ENCODE measurements around the gene NR5A2.

NR5A2 gene

DNA sequence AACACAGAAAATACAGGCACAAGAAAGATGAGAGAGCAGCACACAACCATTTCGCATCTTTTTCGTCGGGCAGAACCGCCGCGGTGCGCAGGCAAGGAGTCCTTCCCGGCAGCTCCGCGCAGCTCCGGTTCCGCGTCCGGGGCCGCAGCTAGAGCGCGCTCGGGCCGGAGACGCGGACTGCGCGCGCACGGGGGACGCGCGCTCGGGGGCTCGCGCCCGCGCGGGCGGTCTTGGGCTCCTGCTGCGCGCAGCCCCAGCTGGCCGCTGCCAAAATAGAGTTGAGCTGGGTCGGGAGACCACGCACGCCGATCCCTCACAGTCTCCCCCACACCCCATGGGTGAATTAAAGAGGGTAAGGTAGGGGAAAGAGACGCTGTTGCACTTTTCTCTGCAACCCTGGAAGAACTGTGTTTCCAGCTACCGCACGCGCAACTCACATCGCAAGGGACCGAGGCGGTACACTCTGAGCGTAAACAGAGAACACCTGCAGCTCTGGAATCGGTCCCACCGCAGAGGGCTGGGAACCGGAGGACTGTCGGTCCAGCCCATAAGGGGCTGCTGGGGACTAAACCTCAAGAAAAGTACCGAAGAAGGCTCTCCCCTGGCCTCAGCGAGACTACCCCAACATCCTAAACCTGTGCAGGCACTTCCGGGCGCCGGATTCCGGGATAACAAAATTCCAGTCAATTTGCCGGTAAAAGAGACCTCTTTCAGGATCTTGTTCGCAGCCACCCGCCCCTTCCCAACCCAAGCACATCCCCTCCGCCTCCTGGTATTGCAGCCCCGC is 1.7 kb downstream of the NR5A2 start:
- H3K9me3 Mint-ChIP-seq, result no peaks in the 10 kb centered on the region
- no peaks in the 10 kb centered on the region for H3K4me1 Mint-ChIP-seq (ENCODE audit: low read depth)
- no peaks in the 10 kb centered on the region for H3K36me3 Mint-ChIP-seq (ENCODE audit: low read depth)
- H3K27ac Mint-ChIP-seq, result no peak overlapping the region
- peak overlapping the region; percentile 65 for H3K4me3 Mint-ChIP-seq
- intact Hi-C loops (cut with micrococcal nuclease), result no loop called here
- peaks cover 67% of the 10 kb centered on the region for H3K27me3 Mint-ChIP-seq

DNA sequence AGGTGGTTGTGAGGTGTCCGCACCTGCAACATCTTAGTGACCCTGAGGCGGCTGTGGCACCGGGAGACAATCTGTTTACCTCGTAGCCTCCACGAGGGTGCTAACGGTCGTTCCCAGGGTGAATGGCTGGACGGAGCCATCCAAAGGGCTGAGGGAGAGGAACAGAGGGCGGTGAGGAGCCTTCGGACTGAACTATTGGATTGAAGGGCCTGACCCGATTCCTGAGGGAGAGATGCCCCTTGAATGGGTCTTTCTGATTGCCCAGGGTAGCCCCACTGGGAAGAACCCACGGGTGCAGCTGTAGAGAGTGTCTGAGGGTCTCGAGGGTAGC is 2.3 kb downstream of the NR5A2 start:
- no peak overlapping the region for H3K27ac Mint-ChIP-seq
- no peaks in the 10 kb centered on the region for H3K36me3 Mint-ChIP-seq (ENCODE audit: low read depth)
- H3K4me3 Mint-ChIP-seq, result no peak overlapping the region
- no peaks in the 10 kb centered on the region for H3K9me3 Mint-ChIP-seq
- intact Hi-C loops (cut with micrococcal nuclease), result loop anchor here (10.0 kb wide), 1 partner anchor 345 kb away; no protein-coding TSS in a partner anchor
- no peaks in the 10 kb centered on the region for H3K4me1 Mint-ChIP-seq (ENCODE audit: low read depth)
- H3K27me3 Mint-ChIP-seq, result peaks cover 62% of the 10 kb centered on the region

DNA sequence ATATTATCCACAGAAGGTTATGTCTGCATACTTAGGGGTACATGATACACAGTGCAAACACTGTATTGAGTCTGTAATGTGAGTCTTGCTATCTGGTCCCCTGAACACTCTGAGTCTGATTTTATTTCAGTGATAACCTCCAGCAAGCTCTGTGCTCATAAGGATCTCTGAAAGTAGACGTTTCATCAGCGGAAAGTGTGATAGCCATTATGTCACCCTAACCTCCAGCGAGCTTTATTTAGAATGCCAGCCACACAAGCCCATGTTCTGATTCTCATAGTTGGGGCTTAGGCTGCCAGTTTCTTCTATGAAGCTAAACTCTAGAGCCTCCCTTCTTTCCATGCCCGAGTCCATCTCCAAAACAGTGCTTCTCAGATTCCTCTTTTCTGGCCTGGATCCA is 3.3 kb downstream of the NR5A2 start:
- Mint-ChIP-seq H3K4me1 (ENCODE audit: low read depth) (no peaks in the 10 kb centered on the region), H3K4me3 (no peak overlapping the region), H3K9me3 (no peaks in the 10 kb centered on the region), H3K36me3 (ENCODE audit: low read depth) (no peaks in the 10 kb centered on the region), H3K27me3 (peaks cover 54% of the 10 kb centered on the region), H3K27ac (no peak overlapping the region)
- intact Hi-C loops (cut with micrococcal nuclease), result loop anchor here (10.0 kb wide), 1 partner anchor 346 kb away; no protein-coding TSS in a partner anchor

DNA sequence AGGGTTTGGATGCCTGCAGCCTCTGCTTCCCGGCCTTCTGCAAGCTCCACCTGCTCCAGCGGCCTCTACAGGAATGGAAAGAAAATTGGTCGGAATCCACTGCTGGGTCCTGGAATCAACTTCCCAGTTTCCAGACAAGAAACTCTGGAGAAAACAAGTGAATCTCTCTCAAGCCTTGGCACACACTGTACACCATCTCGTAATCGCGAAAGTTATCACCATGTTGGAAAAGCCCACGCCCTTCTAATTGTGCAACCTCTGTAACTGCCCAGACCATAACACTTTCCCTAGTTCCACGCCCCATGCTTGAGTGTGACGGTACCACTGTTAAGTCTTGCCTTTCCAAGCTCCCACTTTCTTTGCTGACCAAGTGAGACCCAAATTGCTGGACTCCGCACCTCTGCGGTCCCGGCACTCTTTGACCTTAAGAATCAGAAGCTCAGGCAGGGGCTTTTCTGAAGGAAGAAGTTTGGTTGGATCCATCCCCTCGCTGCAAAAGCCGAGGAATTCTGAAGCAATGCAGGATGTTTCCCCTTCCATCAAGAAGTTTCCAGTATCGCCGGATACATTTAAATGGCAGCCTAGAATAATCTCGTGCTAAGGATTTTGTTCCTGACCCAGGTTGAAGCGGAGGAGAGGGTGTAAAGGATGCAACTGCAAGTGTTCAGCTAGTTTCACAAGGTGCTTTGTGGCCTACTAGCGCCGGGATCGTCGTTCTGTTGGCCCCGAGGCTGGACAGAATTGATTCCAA is 6.2 kb downstream of the NR5A2 start:
- H3K27ac Mint-ChIP-seq, result no peak overlapping the region
- peaks cover 34% of the 10 kb centered on the region for H3K27me3 Mint-ChIP-seq
- intact Hi-C loops (cut with micrococcal nuclease), result loop anchor here (10.0 kb wide), 1 partner anchor 349 kb away; no protein-coding TSS in a partner anchor
- no peaks in the 10 kb centered on the region for H3K9me3 Mint-ChIP-seq
- H3K36me3 Mint-ChIP-seq (ENCODE audit: low read depth), result no peaks in the 10 kb centered on the region
- no peak overlapping the region for H3K4me3 Mint-ChIP-seq
- H3K4me1 Mint-ChIP-seq (ENCODE audit: low read depth), result peaks cover 9% of the 10 kb centered on the region

DNA sequence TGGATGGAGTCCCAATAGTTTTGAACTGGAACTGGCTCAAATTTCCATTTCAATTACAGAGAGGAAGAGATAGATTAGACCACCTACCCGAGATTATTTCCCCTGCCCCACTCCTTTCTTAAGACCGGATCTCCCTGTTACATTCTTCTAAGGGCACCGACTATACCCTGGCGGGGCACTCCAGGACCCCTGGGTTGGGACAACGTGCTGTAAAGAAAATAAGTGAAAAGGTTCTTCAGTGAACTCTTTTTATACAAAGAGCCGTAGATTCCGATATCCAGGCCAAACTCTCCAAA is 6.7 kb downstream of the NR5A2 start:
- Mint-ChIP-seq H3K4me1 (ENCODE audit: low read depth) (peaks cover 14% of the 10 kb centered on the region), H3K4me3 (no peak overlapping the region), H3K27me3 (peaks cover 30% of the 10 kb centered on the region), H3K36me3 (ENCODE audit: low read depth) (no peaks in the 10 kb centered on the region), H3K27ac (no peak overlapping the region), H3K9me3 (no peaks in the 10 kb centered on the region)
- intact Hi-C loops (cut with micrococcal nuclease), result loop anchor here (10.0 kb wide), 1 partner anchor 349 kb away; no protein-coding TSS in a partner anchor

DNA sequence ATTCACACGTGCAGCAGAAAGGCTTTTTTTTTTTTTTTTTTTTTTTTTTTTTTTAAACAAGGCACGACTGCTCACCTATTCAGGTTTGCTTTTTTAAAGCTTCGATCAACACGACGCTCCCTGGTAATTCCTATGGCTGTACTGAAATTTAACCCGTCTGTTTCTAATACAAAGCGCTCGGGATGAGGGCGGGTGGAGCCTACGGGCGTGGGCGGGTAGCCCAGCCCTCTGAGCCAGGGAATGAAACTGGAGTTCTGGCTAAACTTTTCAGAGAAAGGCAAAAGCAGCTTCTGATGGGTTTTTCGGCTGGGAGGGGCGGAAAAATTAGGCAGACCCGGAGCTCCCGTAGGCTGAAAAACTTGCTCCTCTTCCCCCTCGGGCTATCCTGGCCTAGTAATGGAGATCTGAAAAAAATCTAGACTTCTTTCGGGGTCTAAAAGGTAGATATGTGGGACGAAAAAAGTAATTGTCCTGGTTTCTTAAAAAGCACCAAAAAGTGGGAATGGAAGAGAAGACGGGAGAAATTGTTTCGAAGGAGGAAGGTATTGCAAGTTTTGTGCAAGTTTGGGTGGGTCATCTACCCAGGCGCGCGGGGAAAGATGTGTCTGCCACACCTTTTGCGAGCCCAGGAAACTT is 7.4 kb downstream of the NR5A2 start:
- peaks cover 30% of the 10 kb centered on the region for H3K27me3 Mint-ChIP-seq
- H3K4me3 Mint-ChIP-seq, result no peak overlapping the region
- intact Hi-C loops (cut with micrococcal nuclease), result loop anchor here (10.0 kb wide), 1 partner anchor 350 kb away; no protein-coding TSS in a partner anchor
- no peaks in the 10 kb centered on the region for H3K36me3 Mint-ChIP-seq (ENCODE audit: low read depth)
- H3K9me3 Mint-ChIP-seq, result no peaks in the 10 kb centered on the region
- H3K4me1 Mint-ChIP-seq (ENCODE audit: low read depth), result peaks cover 20% of the 10 kb centered on the region
- no peak overlapping the region for H3K27ac Mint-ChIP-seq

DNA sequence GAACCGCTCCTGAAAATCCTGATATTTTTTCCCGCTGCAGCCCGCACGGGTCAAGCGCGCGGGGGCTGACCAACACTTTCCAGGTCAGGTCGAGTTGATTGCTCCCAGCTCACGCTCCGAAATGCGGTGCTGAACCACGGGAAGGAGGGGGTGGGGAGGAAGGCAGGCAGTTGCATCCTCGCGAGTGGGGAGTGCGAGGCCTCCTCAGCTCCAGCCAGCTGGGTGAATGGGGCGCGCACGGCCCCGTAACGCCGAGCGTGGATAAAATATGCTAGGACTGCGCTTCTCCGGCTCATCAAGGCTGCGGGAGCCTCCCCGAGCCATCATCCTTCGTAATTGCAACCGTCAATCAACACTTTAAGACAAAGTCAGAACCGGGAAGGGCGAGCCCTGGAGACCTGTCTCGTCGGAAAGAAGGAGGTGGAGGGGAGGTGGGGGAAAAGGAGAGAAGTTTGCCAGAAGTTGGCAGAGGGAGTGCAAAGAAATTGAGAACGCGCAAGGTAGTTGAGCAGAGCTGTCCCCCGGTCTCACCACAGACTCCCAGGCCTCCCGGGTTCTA is 8.0 kb downstream of the NR5A2 start:
- intact Hi-C loops (cut with micrococcal nuclease), result loop anchor here (10.0 kb wide), 1 partner anchor 351 kb away; no protein-coding TSS in a partner anchor
- Mint-ChIP-seq H3K4me3 (no peak overlapping the region), H3K27ac (no peak overlapping the region)

DNA sequence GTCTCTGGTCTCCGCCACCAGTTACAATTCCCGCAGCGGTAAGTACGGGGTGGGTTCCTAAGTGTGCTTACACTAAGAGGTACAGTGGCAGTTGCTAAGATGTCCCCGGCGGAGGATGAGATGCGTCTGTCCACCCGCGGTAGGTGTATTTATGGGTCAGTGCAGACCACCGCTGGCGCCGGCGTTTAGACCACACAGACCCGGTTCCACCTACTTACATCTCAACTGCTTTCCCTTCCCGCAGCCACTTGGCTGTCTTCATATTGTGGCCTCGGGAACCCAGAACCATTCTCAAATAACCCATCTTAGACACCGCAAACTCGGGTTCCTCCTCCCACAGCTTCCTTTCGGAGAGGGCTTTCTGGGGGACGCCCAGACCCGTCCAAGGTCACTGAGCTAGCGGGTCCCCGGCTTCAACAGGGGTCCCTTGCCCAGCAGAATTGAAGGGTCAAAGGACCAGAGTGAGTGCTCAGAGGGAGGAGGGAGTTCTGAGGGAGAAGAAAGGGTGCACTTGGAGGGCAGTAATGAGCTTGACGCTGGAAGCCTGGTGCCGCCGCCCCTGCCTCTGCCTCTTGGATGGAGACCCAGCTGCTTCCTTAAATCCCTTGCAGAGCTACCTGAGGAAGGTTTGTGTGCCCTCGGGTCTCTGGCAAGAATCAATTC is 8.6 kb downstream of the NR5A2 start:
- intact Hi-C loops (cut with micrococcal nuclease), result loop anchor here (10.0 kb wide), 1 partner anchor 351 kb away; no protein-coding TSS in a partner anchor

More for the DNA sequence above, 8.0 kb downstream of the NR5A2 start:
- H3K9me3 Mint-ChIP-seq, result no peaks in the 10 kb centered on the region
- H3K36me3 Mint-ChIP-seq (ENCODE audit: low read depth), result no peaks in the 10 kb centered on the region
- peaks cover 26% of the 10 kb centered on the region for H3K4me1 Mint-ChIP-seq (ENCODE audit: low read depth)
- H3K27me3 Mint-ChIP-seq, result peaks cover 30% of the 10 kb centered on the region

DNA sequence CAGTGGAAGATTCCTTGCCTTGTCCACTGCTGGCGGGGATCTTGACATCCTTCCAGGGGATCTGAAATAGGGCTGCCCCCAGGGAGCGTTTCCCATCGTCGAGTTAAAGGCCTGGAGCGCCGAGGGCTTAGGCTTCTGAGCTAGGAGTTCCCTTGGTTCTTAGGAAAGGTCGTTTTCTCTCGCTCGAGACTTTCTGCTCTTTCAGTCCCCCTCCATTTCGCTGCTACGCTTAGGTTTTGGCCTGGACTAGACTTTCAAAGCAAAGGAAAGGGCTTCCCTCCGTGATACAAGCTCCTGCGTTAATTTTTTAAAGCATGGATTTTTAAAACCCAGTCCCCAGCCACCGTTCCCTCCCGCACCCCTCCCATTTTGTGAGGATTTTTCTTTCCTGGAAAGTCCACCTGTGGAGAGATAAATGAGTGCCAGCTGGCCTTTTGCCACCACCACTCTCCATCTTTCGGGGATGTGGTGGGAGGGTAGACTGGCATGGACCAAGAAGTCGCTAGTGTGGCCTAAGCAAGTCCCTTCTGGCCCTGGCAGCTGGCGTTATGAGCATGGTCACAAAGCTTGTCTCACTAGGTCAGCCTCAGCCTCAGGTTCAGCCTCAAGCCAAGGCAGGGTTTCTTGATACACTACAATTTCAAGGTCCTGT is 9.2 kb downstream of the NR5A2 start:
- intact Hi-C loops (cut with micrococcal nuclease), result loop anchor here (10.0 kb wide), 1 partner anchor 352 kb away; no protein-coding TSS in a partner anchor
- peaks cover 32% of the 10 kb centered on the region for H3K27me3 Mint-ChIP-seq

More for the DNA sequence above, 8.6 kb downstream of the NR5A2 start:
- Mint-ChIP-seq H3K36me3 (ENCODE audit: low read depth) (no peaks in the 10 kb centered on the region), H3K27ac (no peak overlapping the region), H3K27me3 (peaks cover 31% of the 10 kb centered on the region), H3K4me1 (ENCODE audit: low read depth) (peaks cover 32% of the 10 kb centered on the region), H3K9me3 (no peaks in the 10 kb centered on the region), H3K4me3 (no peak overlapping the region)

DNA sequence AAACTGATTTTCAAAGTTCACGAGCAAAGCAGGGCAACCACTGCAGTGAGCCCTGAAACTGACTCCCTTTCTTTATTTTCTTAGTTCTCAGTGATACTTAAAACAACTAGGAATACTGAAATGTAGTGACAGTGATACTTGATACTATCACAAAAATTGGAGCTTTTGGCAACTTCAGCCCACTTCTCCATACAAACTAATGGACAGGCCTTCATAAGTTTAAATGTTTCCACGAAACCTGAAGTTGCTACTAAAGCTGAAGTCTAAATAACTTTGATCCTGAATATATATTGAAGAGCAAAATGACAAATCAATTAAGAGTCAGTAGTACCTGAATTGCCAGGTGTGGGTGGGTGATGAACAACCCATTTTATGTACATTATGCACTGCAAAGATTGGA is 10.0 kb downstream of the NR5A2 start:
- Mint-ChIP-seq H3K36me3 (ENCODE audit: low read depth) (no peaks in the 10 kb centered on the region), H3K9me3 (no peaks in the 10 kb centered on the region), H3K4me3 (no peak overlapping the region), H3K27ac (no peak overlapping the region), H3K27me3 (peaks cover 32% of the 10 kb centered on the region), H3K4me1 (ENCODE audit: low read depth) (peaks cover 44% of the 10 kb centered on the region)
- intact Hi-C loops (cut with micrococcal nuclease), result loop anchor here (10.0 kb wide), 1 partner anchor 353 kb away; no protein-coding TSS in a partner anchor

More for the DNA sequence above, 9.2 kb downstream of the NR5A2 start:
- H3K4me3 Mint-ChIP-seq, result no peak overlapping the region
- H3K9me3 Mint-ChIP-seq, result no peaks in the 10 kb centered on the region
- H3K27ac Mint-ChIP-seq, result no peak overlapping the region
- no peaks in the 10 kb centered on the region for H3K36me3 Mint-ChIP-seq (ENCODE audit: low read depth)
- H3K4me1 Mint-ChIP-seq (ENCODE audit: low read depth), result peaks cover 39% of the 10 kb centered on the region

DNA sequence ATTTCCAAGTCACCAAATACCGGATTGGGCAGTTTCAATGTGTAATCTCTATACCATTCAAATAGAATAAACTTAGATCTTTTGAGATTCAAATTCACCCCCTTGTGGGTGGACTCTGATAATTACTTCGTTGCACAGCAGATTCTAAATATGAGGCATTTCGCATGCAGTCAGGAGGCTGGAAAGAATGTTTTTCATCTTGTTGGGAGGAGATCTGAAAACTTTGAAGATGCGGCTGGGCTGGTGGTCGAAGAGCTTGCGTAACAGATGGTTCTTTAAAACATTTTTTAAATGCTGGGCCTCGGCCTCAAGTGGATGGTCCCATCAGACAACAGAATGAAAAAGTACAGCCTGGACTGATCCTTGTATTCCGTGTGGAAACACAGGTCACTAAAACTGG is 10.4 kb downstream of the NR5A2 start:
- Mint-ChIP-seq H3K4me1 (ENCODE audit: low read depth) (peaks cover 48% of the 10 kb centered on the region), H3K9me3 (no peaks in the 10 kb centered on the region), H3K4me3 (no peak overlapping the region), H3K36me3 (ENCODE audit: low read depth) (no peaks in the 10 kb centered on the region), H3K27ac (no peak overlapping the region), H3K27me3 (peaks cover 36% of the 10 kb centered on the region)
- intact Hi-C loops (cut with micrococcal nuclease), result loop anchor here (10.0 kb wide), 1 partner anchor 353 kb away; no protein-coding TSS in a partner anchor

DNA sequence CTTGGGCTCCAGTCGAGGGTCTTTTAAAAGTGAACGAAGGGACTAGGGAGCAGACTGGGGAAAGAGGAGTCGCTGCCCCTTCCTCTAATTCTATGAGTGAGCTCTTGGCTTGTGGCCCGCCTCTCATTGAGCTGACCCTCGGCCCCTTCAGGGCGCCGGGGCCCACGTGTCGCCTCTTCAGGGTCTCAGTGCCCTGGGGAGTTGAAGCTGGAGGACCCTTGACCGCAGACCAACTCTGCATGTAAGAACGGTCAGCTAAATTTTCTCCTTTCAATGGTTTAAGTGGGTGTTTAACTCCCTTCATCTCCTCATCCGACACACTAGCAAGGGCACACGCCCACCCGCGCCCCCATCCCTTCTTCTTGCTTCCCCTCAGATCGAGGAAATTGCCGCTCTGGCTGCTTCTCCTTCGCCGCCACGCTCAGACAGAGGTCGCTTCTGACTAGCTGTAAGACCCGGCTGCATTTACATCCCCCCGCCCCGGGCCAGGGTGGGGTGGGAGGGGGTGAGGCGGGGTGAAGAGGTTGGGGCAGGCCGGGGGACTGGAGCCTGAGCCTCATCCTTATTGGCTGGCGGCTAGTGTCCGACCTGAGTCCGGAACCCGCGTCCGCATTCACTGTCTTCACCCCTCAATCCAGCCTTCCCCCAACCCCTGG is 10.9 kb downstream of the NR5A2 start:
- H3K27ac Mint-ChIP-seq, result no peak overlapping the region
- no peaks in the 10 kb centered on the region for H3K36me3 Mint-ChIP-seq (ENCODE audit: low read depth)
- intact Hi-C loops (cut with micrococcal nuclease), result loop anchor here (10.0 kb wide), 1 partner anchor 354 kb away; no protein-coding TSS in a partner anchor
- H3K4me1 Mint-ChIP-seq (ENCODE audit: low read depth), result peaks cover 51% of the 10 kb centered on the region
- H3K4me3 Mint-ChIP-seq, result peak overlapping the region; percentile 85
- no peaks in the 10 kb centered on the region for H3K9me3 Mint-ChIP-seq
- H3K27me3 Mint-ChIP-seq, result peaks cover 41% of the 10 kb centered on the region

Data from dendritic cell treated with granulocyte-macrophage colony-stimulating factor and Interleukin-4, amounts not matched to agents 40 ng/mL and 50 ng/mL, for 4 days (primary cell).